GM21367 (cell line): ENCODE measurements around the gene RGS6.

Source experiments
- ATAC-seq: cut with Tn5 transposase; IDR thresholded peaks from one replicate; pipeline ENCODE4 v1.9.1; 2021; ENCODE audit not compliant: unreplicated experiment

The RGS6 gene

GRCh38 chr14:72013721-72014345 lies 81.6 kb downstream of the RGS6 start:
- ATAC-seq = no peak

GRCh38 chr14:72014486-72014885 lies 82.3 kb downstream of the RGS6 start:
- no peak for ATAC-seq

GRCh38 chr14:72017290-72017689 lies 85.1 kb downstream of the RGS6 start:
- ATAC-seq = no peak

GRCh38 chr14:72023128-72024042 lies 91.2 kb downstream of the RGS6 start:
- ATAC-seq = no peak

GRCh38 chr14:72024043-72024407 lies 91.8 kb downstream of the RGS6 start:
- ATAC-seq = no peak

- no peak for ATAC-seq
These were observed 92.3 kb downstream of the RGS6 start for GRCh38 chr14:72024504-72024903.

GRCh38 chr14:72026536-72026935 lies 94.3 kb downstream of the RGS6 start:
- no peak for ATAC-seq

- ATAC-seq = no peak
These were observed 94.8 kb downstream of the RGS6 start for GRCh38 chr14:72027061-72027460.

- ATAC-seq = no peak
These were observed 101.1 kb downstream of the RGS6 start for GRCh38 chr14:72033365-72033764.

- no peak for ATAC-seq
These were observed 108.3 kb downstream of the RGS6 start for GRCh38 chr14:72040528-72040927.

- ATAC-seq = no peak
These were observed 113.0 kb downstream of the RGS6 start for GRCh38 chr14:72045271-72045670.

- ATAC-seq = no peak
These were observed 113.7 kb downstream of the RGS6 start for GRCh38 chr14:72045885-72046284.

GRCh38 chr14:72049462-72049861 lies 117.2 kb downstream of the RGS6 start:
- no peak for ATAC-seq

- no peak for ATAC-seq
These were observed 120.1 kb downstream of the RGS6 start for GRCh38 chr14:72052356-72052755.

GRCh38 chr14:72053651-72054050 lies 121.4 kb downstream of the RGS6 start:
- ATAC-seq = no peak

GRCh38 chr14:72054911-72055310 lies 122.7 kb downstream of the RGS6 start:
- no peak for ATAC-seq

GRCh38 chr14:72057701-72058285 lies 125.6 kb downstream of the RGS6 start:
- ATAC-seq = no peak

- no peak for ATAC-seq
These were observed 128.2 kb downstream of the RGS6 start for GRCh38 chr14:72060460-72060859.

GRCh38 chr14:72060917-72061316 lies 128.7 kb downstream of the RGS6 start:
- ATAC-seq = no peak

GRCh38 chr14:72061718-72062117 lies 129.5 kb downstream of the RGS6 start:
- no peak for ATAC-seq

GRCh38 chr14:72063761-72064282 lies 131.6 kb downstream of the RGS6 start:
- no peak for ATAC-seq

- no peak for ATAC-seq
These were observed 132.3 kb downstream of the RGS6 start for GRCh38 chr14:72064501-72064900.
